Prostate gland (tissue), 2 donors: ENCODE results near the gene PRCD.

ENCODE experiments used
- POLR2A ChIP-seq: fragments of 450-650 bp; IDR thresholded peaks from one replicate; pipeline ENCODE4 v1.6.1; 2016; ENCODE audit warnings: antibody characterized with exemption, mild to moderate bottlenecking
- POLR2AphosphoS5 ChIP-seq: sonication (generic); formaldehyde crosslinking; IDR thresholded peaks from one replicate; pipeline ENCODE4 v1.6.1; 2017; ENCODE audit warnings: antibody characterized with exemption
- TF ChIP-seq, protein P1 (sequence below), 4 experiments: fragments of 200-600 bp in 2 of 4; fragments of 450-650 bp in 2 of 4; sonication (generic) in 2 of 4; IDR thresholded peaks; 1 replicate in 3 of 4; 2 replicates in 1 of 4; pipeline ENCODE4 v1.5.1; 2016 to 2019; ENCODE audit warnings: antibody characterized with exemption in 4 of 4, mild to moderate bottlenecking in 2 of 4, moderate library complexity in 2 of 4

DNA sequence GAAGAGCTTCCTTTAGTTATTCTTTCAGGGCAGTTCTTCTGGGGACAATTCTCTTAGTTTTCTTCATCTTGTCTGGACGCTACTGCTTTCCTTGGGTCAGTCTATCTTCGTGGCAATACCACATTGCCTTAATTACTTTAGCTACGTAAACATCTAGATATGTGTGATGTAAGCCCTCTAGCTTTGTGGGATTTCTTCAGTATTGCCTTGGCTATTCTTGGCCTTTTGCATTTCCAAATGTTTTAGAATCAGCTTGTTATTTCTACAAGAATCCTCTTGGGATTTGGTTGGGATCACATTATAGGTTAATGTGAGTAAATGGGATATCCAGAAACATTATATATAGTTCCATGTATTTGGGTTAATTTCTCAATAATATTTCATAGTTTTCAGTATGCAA is 54.8 kb downstream of the PRCD start:
- TF ChIP-seq, protein P1, sequence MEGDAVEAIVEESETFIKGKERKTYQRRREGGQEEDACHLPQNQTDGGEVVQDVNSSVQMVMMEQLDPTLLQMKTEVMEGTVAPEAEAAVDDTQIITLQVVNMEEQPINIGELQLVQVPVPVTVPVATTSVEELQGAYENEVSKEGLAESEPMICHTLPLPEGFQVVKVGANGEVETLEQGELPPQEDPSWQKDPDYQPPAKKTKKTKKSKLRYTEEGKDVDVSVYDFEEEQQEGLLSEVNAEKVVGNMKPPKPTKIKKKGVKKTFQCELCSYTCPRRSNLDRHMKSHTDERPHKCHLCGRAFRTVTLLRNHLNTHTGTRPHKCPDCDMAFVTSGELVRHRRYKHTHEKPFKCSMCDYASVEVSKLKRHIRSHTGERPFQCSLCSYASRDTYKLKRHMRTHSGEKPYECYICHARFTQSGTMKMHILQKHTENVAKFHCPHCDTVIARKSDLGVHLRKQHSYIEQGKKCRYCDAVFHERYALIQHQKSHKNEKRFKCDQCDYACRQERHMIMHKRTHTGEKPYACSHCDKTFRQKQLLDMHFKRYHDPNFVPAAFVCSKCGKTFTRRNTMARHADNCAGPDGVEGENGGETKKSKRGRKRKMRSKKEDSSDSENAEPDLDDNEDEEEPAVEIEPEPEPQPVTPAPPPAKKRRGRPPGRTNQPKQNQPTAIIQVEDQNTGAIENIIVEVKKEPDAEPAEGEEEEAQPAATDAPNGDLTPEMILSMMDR (IDR thresholded peaks at IDR 0.05) = no peak
- TF ChIP-seq POLR2A = no peak
- TF ChIP-seq POLR2AphosphoS5 = no peak
